ENCODE data around the gene SEC24D.

SEC24D gene

GRCh38 chr4:118753096-118753495, 82.8 kb downstream of the SEC24D start:
- DNase-seq (ENCODE audit: low read depth, low spot score) = no peak

- DNase-seq (ENCODE audit: low read depth, low spot score) = no peak
These were observed 83.4 kb downstream of the SEC24D start for GRCh38 chr4:118752551-118752950.

GRCh38 chr4:118751629-118752323, 84.2 kb downstream of the SEC24D start:
- DNase-seq (ENCODE audit: low read depth, low spot score) = no peak

GRCh38 chr4:118749347-118749988, 86.5 kb downstream of the SEC24D start:
- no peak for DNase-seq (ENCODE audit: low read depth, low spot score)

- no peak for DNase-seq (ENCODE audit: low read depth, low spot score)
These were observed 89.5 kb downstream of the SEC24D start for GRCh38 chr4:118746251-118746919.

- DNase-seq (ENCODE audit: low read depth, low spot score) = no peak
These were observed 90.6 kb downstream of the SEC24D start for GRCh38 chr4:118745357-118745756.

GRCh38 chr4:118743867-118744266, 92.1 kb downstream of the SEC24D start:
- DNase-seq (ENCODE audit: low read depth, low spot score) = no peak

GRCh38 chr4:118742050-118742449, 93.9 kb downstream of the SEC24D start:
- DNase-seq (ENCODE audit: low read depth, low spot score) = no peak

GRCh38 chr4:118741301-118741855, 94.5 kb downstream of the SEC24D start:
- DNase-seq (ENCODE audit: low read depth, low spot score) = no peak

- DNase-seq (ENCODE audit: low read depth, low spot score) = no peak
These were observed 95.1 kb downstream of the SEC24D start for GRCh38 chr4:118740869-118741268.

GRCh38 chr4:118739022-118739713, 96.8 kb downstream of the SEC24D start:
- DNase-seq (ENCODE audit: low read depth, low spot score) = no peak

- DNase-seq (ENCODE audit: low read depth, low spot score) = no peak
These were observed 97.8 kb downstream of the SEC24D start for GRCh38 chr4:118738090-118738489.

GRCh38 chr4:118736900-118737299, 99.0 kb downstream of the SEC24D start:
- DNase-seq (ENCODE audit: low read depth, low spot score) = no peak

GRCh38 chr4:118734491-118735205, 101.3 kb downstream of the SEC24D start:
- DNase-seq (ENCODE audit: low read depth, low spot score) = no peak

- DNase-seq (ENCODE audit: low read depth, low spot score) = no peak
These were observed 103.2 kb downstream of the SEC24D start for GRCh38 chr4:118732591-118733330.

GRCh38 chr4:118730683-118731082, 105.2 kb downstream of the SEC24D start:
- DNase-seq (ENCODE audit: low read depth, low spot score) = no peak

GRCh38 chr4:118729287-118730286, 106.3 kb downstream of the SEC24D start:
- DNase-seq (ENCODE audit: low read depth, low spot score) = no peak

- no peak for DNase-seq (ENCODE audit: low read depth, low spot score)
These were observed 108.6 kb downstream of the SEC24D start for GRCh38 chr4:118727360-118727759.

GRCh38 chr4:118723369-118723768, 112.6 kb downstream of the SEC24D start:
- DNase-seq (ENCODE audit: low read depth, low spot score) = no peak

Data from iPS DF 19.7 (cell line).